GM23338 (cell line): Measurements from ENCODE around the gene PDE6A.

Source experiments
- CREB1 ChIP-seq: fragments of 250-450 bp; sonication (Bioruptor Pico); IDR thresholded peaks from 2 replicates; pipeline ENCODE4 v1.5.0; 2020; ENCODE audit warnings: low read depth, mild to moderate bottlenecking, moderate library complexity
- EZH2 ChIP-seq: fragments of 200-600 bp; sonication (generic); IDR thresholded peaks from one replicate; pipeline ENCODE4 v1.8.0; 2017; ENCODE audit warnings: antibody characterized with exemption, mild to moderate bottlenecking, low read depth; ENCODE audit not compliant: unreplicated experiment
- EZH2phosphoT487 ChIP-seq: fragments of 200-600 bp; sonication (generic); IDR thresholded peaks from one replicate; pipeline ENCODE4 v1.8.1; 2018; ENCODE audit warnings: antibody characterized with exemption; ENCODE audit not compliant: unreplicated experiment
- JUNB ChIP-seq: IDR thresholded peaks from one replicate; pipeline ENCODE4 v1.6.1; 2016; ENCODE audit warnings: antibody characterized with exemption; ENCODE audit not compliant: unreplicated experiment
- NANOG ChIP-seq: IDR thresholded peaks from 2 replicates; pipeline ENCODE4 v1.6.1; 2016; ENCODE audit warnings: antibody characterized with exemption, borderline replicate concordance
- POLR2AphosphoS5 ChIP-seq: IDR thresholded peaks from 2 replicates; pipeline ENCODE4 v1.6.1; 2016; ENCODE audit warnings: antibody characterized with exemption, low read depth
- STAT1 ChIP-seq: IDR thresholded peaks from one replicate; pipeline ENCODE4 v1.6.1; 2016; ENCODE audit warnings: antibody characterized with exemption; ENCODE audit not compliant: unreplicated experiment
- ZNF331 ChIP-seq: fragments of 250-450 bp; sonication (Bioruptor Pico); IDR thresholded peaks from 2 replicates; pipeline ENCODE4 v1.5.0; 2020; ENCODE audit warnings: low read depth, mild to moderate bottlenecking, moderate library complexity
- TF ChIP-seq, protein P1 (sequence below), 2 experiments: fragments of 200-600 bp in 1 of 2; sonication (generic) in 1 of 2; conservative IDR thresholded peaks; 2 replicates each; pipeline versions ENCODE4 v1.5.1 to v1.6.1; 2016 to 2017; ENCODE audit warnings: antibody characterized with exemption in 2 of 2, low read depth in 2 of 2, mild to moderate bottlenecking in 2 of 2, moderate library complexity in 1 of 2
- TF ChIP-seq, protein P2 (sequence below): IDR thresholded peaks from 2 replicates; pipeline ENCODE4 v1.6.1; 2016; ENCODE audit warnings: antibody characterized with exemption
- TF ChIP-seq, protein P3 (sequence below): IDR thresholded peaks from one replicate; pipeline ENCODE4 v1.6.1; 2018; ENCODE audit warnings: antibody characterized with exemption; ENCODE audit not compliant: unreplicated experiment

DNA sequence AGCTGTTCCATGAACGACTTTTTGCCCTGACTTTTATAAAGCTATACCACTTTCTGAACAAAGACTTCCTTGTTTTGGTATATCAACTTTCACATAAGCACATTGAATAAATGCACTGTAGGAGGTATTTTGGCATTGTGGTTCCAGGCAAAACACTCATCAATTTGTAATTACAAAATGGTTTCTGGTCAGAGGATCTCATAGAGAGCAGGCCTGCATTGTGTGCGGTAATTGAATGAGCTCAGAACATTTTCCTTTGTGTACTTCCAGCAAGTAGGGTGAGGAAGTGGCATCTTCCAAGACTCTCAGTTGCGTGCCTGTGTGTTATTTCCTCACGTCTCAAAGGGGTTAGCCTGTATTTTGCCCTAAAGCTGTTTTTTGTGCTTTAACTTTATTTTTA lies 89.2 kb downstream of the PDE6A start:
- TF ChIP-seq, protein P1, sequence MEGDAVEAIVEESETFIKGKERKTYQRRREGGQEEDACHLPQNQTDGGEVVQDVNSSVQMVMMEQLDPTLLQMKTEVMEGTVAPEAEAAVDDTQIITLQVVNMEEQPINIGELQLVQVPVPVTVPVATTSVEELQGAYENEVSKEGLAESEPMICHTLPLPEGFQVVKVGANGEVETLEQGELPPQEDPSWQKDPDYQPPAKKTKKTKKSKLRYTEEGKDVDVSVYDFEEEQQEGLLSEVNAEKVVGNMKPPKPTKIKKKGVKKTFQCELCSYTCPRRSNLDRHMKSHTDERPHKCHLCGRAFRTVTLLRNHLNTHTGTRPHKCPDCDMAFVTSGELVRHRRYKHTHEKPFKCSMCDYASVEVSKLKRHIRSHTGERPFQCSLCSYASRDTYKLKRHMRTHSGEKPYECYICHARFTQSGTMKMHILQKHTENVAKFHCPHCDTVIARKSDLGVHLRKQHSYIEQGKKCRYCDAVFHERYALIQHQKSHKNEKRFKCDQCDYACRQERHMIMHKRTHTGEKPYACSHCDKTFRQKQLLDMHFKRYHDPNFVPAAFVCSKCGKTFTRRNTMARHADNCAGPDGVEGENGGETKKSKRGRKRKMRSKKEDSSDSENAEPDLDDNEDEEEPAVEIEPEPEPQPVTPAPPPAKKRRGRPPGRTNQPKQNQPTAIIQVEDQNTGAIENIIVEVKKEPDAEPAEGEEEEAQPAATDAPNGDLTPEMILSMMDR (conservative IDR thresholded peaks at IDR 0.05; ENCODE audit: low read depth in 2 of 2) = no peak
- TF ChIP-seq POLR2AphosphoS5 (no peak), EZH2 (no peak), CREB1 (CRISPR knock-in tag) (no peak), JUNB (no peak), STAT1 (no peak), EZH2phosphoT487 (no peak), NANOG (no peak), ZNF331 (no peak)
- TF ChIP-seq, protein P2, sequence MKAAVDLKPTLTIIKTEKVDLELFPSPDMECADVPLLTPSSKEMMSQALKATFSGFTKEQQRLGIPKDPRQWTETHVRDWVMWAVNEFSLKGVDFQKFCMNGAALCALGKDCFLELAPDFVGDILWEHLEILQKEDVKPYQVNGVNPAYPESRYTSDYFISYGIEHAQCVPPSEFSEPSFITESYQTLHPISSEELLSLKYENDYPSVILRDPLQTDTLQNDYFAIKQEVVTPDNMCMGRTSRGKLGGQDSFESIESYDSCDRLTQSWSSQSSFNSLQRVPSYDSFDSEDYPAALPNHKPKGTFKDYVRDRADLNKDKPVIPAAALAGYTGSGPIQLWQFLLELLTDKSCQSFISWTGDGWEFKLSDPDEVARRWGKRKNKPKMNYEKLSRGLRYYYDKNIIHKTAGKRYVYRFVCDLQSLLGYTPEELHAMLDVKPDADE = no peak
- TF ChIP-seq, protein P3, sequence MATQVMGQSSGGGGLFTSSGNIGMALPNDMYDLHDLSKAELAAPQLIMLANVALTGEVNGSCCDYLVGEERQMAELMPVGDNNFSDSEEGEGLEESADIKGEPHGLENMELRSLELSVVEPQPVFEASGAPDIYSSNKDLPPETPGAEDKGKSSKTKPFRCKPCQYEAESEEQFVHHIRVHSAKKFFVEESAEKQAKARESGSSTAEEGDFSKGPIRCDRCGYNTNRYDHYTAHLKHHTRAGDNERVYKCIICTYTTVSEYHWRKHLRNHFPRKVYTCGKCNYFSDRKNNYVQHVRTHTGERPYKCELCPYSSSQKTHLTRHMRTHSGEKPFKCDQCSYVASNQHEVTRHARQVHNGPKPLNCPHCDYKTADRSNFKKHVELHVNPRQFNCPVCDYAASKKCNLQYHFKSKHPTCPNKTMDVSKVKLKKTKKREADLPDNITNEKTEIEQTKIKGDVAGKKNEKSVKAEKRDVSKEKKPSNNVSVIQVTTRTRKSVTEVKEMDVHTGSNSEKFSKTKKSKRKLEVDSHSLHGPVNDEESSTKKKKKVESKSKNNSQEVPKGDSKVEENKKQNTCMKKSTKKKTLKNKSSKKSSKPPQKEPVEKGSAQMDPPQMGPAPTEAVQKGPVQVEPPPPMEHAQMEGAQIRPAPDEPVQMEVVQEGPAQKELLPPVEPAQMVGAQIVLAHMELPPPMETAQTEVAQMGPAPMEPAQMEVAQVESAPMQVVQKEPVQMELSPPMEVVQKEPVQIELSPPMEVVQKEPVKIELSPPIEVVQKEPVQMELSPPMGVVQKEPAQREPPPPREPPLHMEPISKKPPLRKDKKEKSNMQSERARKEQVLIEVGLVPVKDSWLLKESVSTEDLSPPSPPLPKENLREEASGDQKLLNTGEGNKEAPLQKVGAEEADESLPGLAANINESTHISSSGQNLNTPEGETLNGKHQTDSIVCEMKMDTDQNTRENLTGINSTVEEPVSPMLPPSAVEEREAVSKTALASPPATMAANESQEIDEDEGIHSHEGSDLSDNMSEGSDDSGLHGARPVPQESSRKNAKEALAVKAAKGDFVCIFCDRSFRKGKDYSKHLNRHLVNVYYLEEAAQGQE = no peak
